GM12878 (cell line): ENCODE data around the gene XG. TPM values are rescaled to one million over a fixed set of nuclear protein-coding genes. Genes with fewer than 3 reads are reported as not detected.

Experiments
- ATAC-seq: fragments of 200-7000 bp; cut with Tn5 transposase; 3 replicates; pipeline ENCODE4 v1.9.1; 2020; ENCODE audit warnings: mild to moderate bottlenecking, moderate library complexity
- BruUV-seq: library from RNA; stranded (reverse); fragments of 400-500 nt; replicated peaks from 2 replicates; lab custom pipeline; 2021; lab: Mats Ljungman, UMichigan
- CTCF ChIA-PET: fragments of 300-600 bp; sonication (Branson Sonifier 250); formaldehyde crosslinking; extraction: SDS; loops from one replicate; lab custom pipeline; 2021; ENCODE audit warnings: inconsistent platforms; lab: Yijun Ruan, JAX
- POLR2A ChIA-PET: fragments of 350-600 bp; formaldehyde crosslinking; extraction: SDS; loops from one replicate; lab custom pipeline; 2021; ENCODE audit warnings: inconsistent platforms; lab: Charles Lee
- RAD21 ChIA-PET: fragments of 300-600 bp; sonication (Branson Sonifier 250); formaldehyde crosslinking; loops from one replicate; lab custom pipeline; 2023; ENCODE audit warnings: antibody characterized with exemption; ENCODE audit not compliant: unreplicated experiment; lab: Charles Lee
- SMC1A ChIA-PET: fragments of 300-600 bp; sonication (Branson Sonifier 250); formaldehyde crosslinking; loops from one replicate; lab custom pipeline; 2023; ENCODE audit not compliant: unreplicated experiment, uncharacterized antibody; lab: Charles Lee
- DNase-seq: peaks from one replicate; pipeline ENCODE4 v3.0.0-alpha.2; 2011; ENCODE audit warnings: low read depth, low spot score
- FAIRE-seq: peaks from 3 replicates; lab custom pipeline; 2011; peaks lifted over from hg19 to GRCh38; lab: Jason Lieb, UNC
- H2AFZ ChIP-seq: 2 replicates; pipeline ENCODE4 v1.6.0; 2011; ENCODE audit warnings: low read depth, low read length, control low read depth; ENCODE audit not compliant: control insufficient read depth
- H3K27ac ChIP-seq: 2 replicates; pipeline ENCODE4 v1.5.1; 2011; ENCODE audit warnings: control low read depth; ENCODE audit not compliant: control insufficient read depth, insufficient read depth
- H3K27me3 ChIP-seq, 2 experiments: replicated peaks in 1 of 2; 2 replicates each; pipeline versions ENCODE4 v1.6.0 to v1.6.1; 2011; ENCODE audit warnings: low read length in 1 of 2; ENCODE audit not compliant: control insufficient read depth in 2 of 2, insufficient read depth in 2 of 2
- H3K36me3 ChIP-seq, 2 experiments: 2 replicates each; pipeline ENCODE4 v1.5.1; 2011; ENCODE audit warnings: low read length in 1 of 2; ENCODE audit not compliant: control insufficient read depth in 2 of 2, insufficient read depth in 2 of 2
- H3K4me1 ChIP-seq: 2 replicates; pipeline ENCODE4 v1.6.1; 2011; ENCODE audit warnings: mild to moderate bottlenecking, low read length, moderate library complexity, mixed read lengths; ENCODE audit not compliant: control insufficient read depth, insufficient read depth
- H3K4me2 ChIP-seq: 2 replicates; pipeline ENCODE4 v1.6.0; 2011; ENCODE audit warnings: control low read depth; ENCODE audit not compliant: control insufficient read depth, insufficient read depth
- H3K4me3 ChIP-seq: fragments of 200-600 bp; sonication (generic); 2 replicates; pipeline ENCODE4 v1.5.1; 2016
- H3K79me2 ChIP-seq: 2 replicates; pipeline ENCODE4 v1.6.0; 2011; ENCODE audit warnings: low read length; ENCODE audit not compliant: control insufficient read depth, insufficient read depth
- H3K9ac ChIP-seq: 2 replicates; pipeline ENCODE4 v1.8.0; 2011; ENCODE audit warnings: low read length, control low read depth, mixed read lengths; ENCODE audit not compliant: control insufficient read depth, insufficient read depth
- H3K9me3 ChIP-seq: replicated peaks from 3 replicates; pipeline ENCODE4 v1.5.1; 2011; ENCODE audit warnings: mild to moderate bottlenecking, low read length; ENCODE audit not compliant: control insufficient read depth, insufficient read depth
- H4K20me1 ChIP-seq: 2 replicates; pipeline ENCODE4 v1.6.0; 2011; ENCODE audit not compliant: control insufficient read depth, insufficient read depth
- CBFB ChIP-seq: IDR thresholded peaks from 2 replicates; pipeline ENCODE4 v1.6.1; 2016; ENCODE audit warnings: antibody characterized with exemption, low read depth
- ESRRA ChIP-seq: IDR thresholded peaks from 2 replicates; pipeline ENCODE4 v1.6.1; 2012; ENCODE audit warnings: mild to moderate bottlenecking, low read length, improper control_type of control experiment
- ETV6 ChIP-seq, 2 experiments: fragments of 450-650 bp in 1 of 2; IDR thresholded peaks in 1 of 2; conservative IDR thresholded peaks in 1 of 2; 2 replicates each; pipeline ENCODE4 v1.6.1; 2014; ENCODE audit warnings: antibody characterized with exemption in 1 of 2, borderline replicate concordance in 1 of 2, low read depth in 1 of 2, mild to moderate bottlenecking in 1 of 2, moderate library complexity in 1 of 2
- FOS ChIP-seq: IDR thresholded peaks from 3 replicates; pipeline ENCODE4 v1.6.1; 2011; ENCODE audit warnings: borderline replicate concordance; ENCODE audit not compliant: insufficient read length; ENCODE audit errors: extremely low read depth
- HDAC6 ChIP-seq: fragments of 200-600 bp; sonication (generic); IDR thresholded peaks from one replicate; pipeline ENCODE4 v1.8.0; 2017; ENCODE audit warnings: antibody characterized with exemption; ENCODE audit not compliant: unreplicated experiment
- KDM1A ChIP-seq: fragments of 200-600 bp; sonication (generic); IDR thresholded peaks from 2 replicates; pipeline ENCODE4 v1.6.1; 2016; ENCODE audit warnings: borderline replicate concordance
- MYB ChIP-seq: fragments of 150-350 bp; IDR thresholded peaks from 2 replicates; pipeline ENCODE4 v1.6.1; 2014; ENCODE audit warnings: mild to moderate bottlenecking, low read depth, low read length, borderline replicate concordance
- PML ChIP-seq: IDR thresholded peaks from 2 replicates; pipeline ENCODE4 v1.6.1; 2012; ENCODE audit warnings: low read length, inconsistent platforms
- SIX5 ChIP-seq: IDR thresholded peaks from 2 replicates; pipeline ENCODE4 v1.6.1; 2011; ENCODE audit warnings: mild to moderate bottlenecking, low read depth, low read length, moderate library complexity; ENCODE audit not compliant: severe bottlenecking
- SMARCA5 ChIP-seq: fragments of 450-650 bp; IDR thresholded peaks from 2 replicates; pipeline ENCODE4 v1.6.1; 2017; ENCODE audit warnings: mild to moderate bottlenecking
- TCF12 ChIP-seq: IDR thresholded peaks from 2 replicates; pipeline ENCODE4 v1.6.1; 2011; ENCODE audit warnings: low read depth, mild to moderate bottlenecking, low read length
- WRNIP1 ChIP-seq: IDR thresholded peaks from 2 replicates; pipeline ENCODE4 v1.6.1; 2011; ENCODE audit warnings: low read depth, low read length, improper control_type of control experiment, borderline replicate concordance
- YBX1 ChIP-seq: fragments of 450-650 bp; IDR thresholded peaks from 2 replicates; pipeline ENCODE4 v1.6.1; 2016; ENCODE audit warnings: antibody characterized with exemption
- YY1 ChIP-seq: IDR thresholded peaks from 2 replicates; pipeline ENCODE4 v1.6.1; 2011; ENCODE audit warnings: low read depth, mild to moderate bottlenecking, low read length
- in situ Hi-C: fragments of 300-500 bp; cut with MboI; formaldehyde crosslinking; loops from 9 replicates; pipeline ENCODE4 v1.14.3; 2018; ENCODE audit warnings: mixed read lengths
- intact Hi-C: fragments of 100-400 bp; cut with micrococcal nuclease; formaldehyde crosslinking; loops from one replicate; pipeline ENCODE4 v1.14.2; 2022; ENCODE audit not compliant: unreplicated experiment
- polyA plus RNA-seq, 11 experiments: library from polyadenylated mRNA; depleted of rRNA in 4 of 11; unstranded in 6 of 11; stranded (reverse) in 5 of 11; fragments of >200 nt; fragmentation: Nextera tagmentation in 4 of 11; fragmentation: Illumina TruSeq in 1 of 11; extraction: Ambion mirVana in 4 of 11; extraction: Trizol in 1 of 11; gene quantifications; 1 replicate in 1 of 11; 2 replicates in 10 of 11; pipeline versions ENCODE4 v1.2.1 to v1.2.3, GENCODE V29; 2011 to 2016; ENCODE audit warnings: inconsistent platforms in 2 of 11, missing spikeins in 2 of 11, low read depth in 1 of 11
- total RNA-seq, 4 experiments: library from RNA; depleted of rRNA in 3 of 4; stranded (reverse); fragments of >200 nt in 3 of 4; fragmentation: Illumina TruSeq in 1 of 4; extraction: Trizol in 1 of 4; gene quantifications; 2 replicates each; pipeline versions ENCODE4 v1.2.1 to v1.2.3, GENCODE V29; 2013 to 2021
- TF ChIP-seq, protein P1 (sequence below): fragments of 450-650 bp; conservative IDR thresholded peaks from 2 replicates; pipeline ENCODE4 v1.6.1; 2017; ENCODE audit warnings: mild to moderate bottlenecking, moderate library complexity
- TF ChIP-seq, protein P2 (sequence below): IDR thresholded peaks from 2 replicates; pipeline ENCODE4 v1.6.1; 2012; ENCODE audit warnings: mild to moderate bottlenecking, low read depth, low read length

XG gene
- total and polyA plus RNA-seq, 10 of the 15 experiments (the other 5 are each of a cell fraction or from before 2014, with no cell fraction given): not detected

DNA sequence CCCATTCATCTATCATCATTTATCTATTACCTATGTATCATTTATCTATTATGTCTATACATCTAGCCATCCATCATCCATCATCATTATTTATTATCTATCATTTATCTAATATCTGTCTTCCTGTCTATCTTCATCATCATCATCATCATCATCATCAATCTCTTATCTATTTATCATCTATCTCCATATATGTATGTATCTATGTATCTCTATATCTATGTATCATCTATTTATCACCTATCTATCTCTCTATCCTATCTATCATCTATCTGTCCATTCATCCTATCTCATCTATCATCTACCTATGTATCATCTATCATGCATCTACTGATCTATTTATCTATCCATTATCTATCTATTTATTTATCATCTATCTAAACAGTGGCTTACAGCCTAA, 73.0 kb downstream of the XG start:
- POLR2A ChIA-PET: no interaction called here
- SMC1A ChIA-PET: no interaction called here
- H3K9ac ChIP-seq: no peak overlapping the region
- intact Hi-C loops (no loop called here), in situ Hi-C loops (no loop called here)
- H3K4me1 ChIP-seq: no peaks in the 10 kb centered on the region
- no peak overlapping the region for H3K4me3 ChIP-seq
- H2AFZ ChIP-seq: no peak overlapping the region
- no peaks in the 10 kb centered on the region for H4K20me1 ChIP-seq
- RAD21 ChIA-PET: no interaction called here
- H3K4me2 ChIP-seq: no peak overlapping the region
- no peak for DNase-seq
- no peaks in the 10 kb centered on the region for H3K79me2 ChIP-seq
- no peak overlapping the region for H3K27ac ChIP-seq
- no peak for FAIRE-seq
- H3K36me3 ChIP-seq: no peaks in the 10 kb centered on the region
- peaks cover 1% of the 10 kb centered on the region; the same call in 1 of the 3 replicates for H3K9me3 ChIP-seq
- ATAC-seq: no peak
- no TSS peak for BruUV-seq
- CTCF ChIA-PET: no interaction called here
- no peaks in the 10 kb centered on the region; a peak in 1 of 4 replicates for H3K27me3 ChIP-seq
- TF ChIP-seq WRNIP1 (no peak), ETV6 (conservative IDR thresholded peaks at IDR 0.05 in 1 of 2, IDR thresholded peaks at IDR 0.05 in 1 of 2; ENCODE audit: borderline replicate concordance in 1 of 2, low read depth in 1 of 2) (no peak), FOS (no peak), MYB (no peak), KDM1A (no peak), YY1 (no peak), ESRRA (no peak), SIX5 (no peak), HDAC6 (no peak), CBFB (no peak), TCF12 (no peak), SMARCA5 (no peak), YBX1 (no peak), PML (no peak)
- TF ChIP-seq, protein P1, sequence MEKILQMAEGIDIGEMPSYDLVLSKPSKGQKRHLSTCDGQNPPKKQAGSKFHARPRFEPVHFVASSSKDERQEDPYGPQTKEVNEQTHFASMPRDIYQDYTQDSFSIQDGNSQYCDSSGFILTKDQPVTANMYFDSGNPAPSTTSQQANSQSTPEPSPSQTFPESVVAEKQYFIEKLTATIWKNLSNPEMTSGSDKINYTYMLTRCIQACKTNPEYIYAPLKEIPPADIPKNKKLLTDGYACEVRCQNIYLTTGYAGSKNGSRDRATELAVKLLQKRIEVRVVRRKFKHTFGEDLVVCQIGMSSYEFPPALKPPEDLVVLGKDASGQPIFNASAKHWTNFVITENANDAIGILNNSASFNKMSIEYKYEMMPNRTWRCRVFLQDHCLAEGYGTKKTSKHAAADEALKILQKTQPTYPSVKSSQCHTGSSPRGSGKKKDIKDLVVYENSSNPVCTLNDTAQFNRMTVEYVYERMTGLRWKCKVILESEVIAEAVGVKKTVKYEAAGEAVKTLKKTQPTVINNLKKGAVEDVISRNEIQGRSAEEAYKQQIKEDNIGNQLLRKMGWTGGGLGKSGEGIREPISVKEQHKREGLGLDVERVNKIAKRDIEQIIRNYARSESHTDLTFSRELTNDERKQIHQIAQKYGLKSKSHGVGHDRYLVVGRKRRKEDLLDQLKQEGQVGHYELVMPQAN: no peak
- TF ChIP-seq, protein P2, sequence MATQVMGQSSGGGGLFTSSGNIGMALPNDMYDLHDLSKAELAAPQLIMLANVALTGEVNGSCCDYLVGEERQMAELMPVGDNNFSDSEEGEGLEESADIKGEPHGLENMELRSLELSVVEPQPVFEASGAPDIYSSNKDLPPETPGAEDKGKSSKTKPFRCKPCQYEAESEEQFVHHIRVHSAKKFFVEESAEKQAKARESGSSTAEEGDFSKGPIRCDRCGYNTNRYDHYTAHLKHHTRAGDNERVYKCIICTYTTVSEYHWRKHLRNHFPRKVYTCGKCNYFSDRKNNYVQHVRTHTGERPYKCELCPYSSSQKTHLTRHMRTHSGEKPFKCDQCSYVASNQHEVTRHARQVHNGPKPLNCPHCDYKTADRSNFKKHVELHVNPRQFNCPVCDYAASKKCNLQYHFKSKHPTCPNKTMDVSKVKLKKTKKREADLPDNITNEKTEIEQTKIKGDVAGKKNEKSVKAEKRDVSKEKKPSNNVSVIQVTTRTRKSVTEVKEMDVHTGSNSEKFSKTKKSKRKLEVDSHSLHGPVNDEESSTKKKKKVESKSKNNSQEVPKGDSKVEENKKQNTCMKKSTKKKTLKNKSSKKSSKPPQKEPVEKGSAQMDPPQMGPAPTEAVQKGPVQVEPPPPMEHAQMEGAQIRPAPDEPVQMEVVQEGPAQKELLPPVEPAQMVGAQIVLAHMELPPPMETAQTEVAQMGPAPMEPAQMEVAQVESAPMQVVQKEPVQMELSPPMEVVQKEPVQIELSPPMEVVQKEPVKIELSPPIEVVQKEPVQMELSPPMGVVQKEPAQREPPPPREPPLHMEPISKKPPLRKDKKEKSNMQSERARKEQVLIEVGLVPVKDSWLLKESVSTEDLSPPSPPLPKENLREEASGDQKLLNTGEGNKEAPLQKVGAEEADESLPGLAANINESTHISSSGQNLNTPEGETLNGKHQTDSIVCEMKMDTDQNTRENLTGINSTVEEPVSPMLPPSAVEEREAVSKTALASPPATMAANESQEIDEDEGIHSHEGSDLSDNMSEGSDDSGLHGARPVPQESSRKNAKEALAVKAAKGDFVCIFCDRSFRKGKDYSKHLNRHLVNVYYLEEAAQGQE: no peak
